T-helper 1 cell treated with Interleukin-12 subunit alpha and Interleukin-12 subunit beta and Interleukin-4 antibody, amounts not matched to agents 30 ng/mL and 1 ng/mL, for 36 hours (primary cell): ENCODE measurements around the gene GALK2. TPM values are rescaled to one million over a fixed set of nuclear protein-coding genes. Genes with fewer than 3 reads are reported as not detected.
"Not testable (repeated sequence)": the region's sequence is repeated elsewhere in the genome, so short reads cannot be mapped to it uniquely, and the experiment has no call there.

Experiments used
- intact Hi-C: fragments of 100-400 bp; cut with micrococcal nuclease; formaldehyde crosslinking; loops from one replicate; pipeline ENCODE4 v1.15.1; 2024
- total RNA-seq: library from RNA; stranded (reverse); gene quantifications from 2 replicates; pipeline ENCODE4 v1.2.3, GENCODE V29; 2022

The GALK2 gene
- total RNA-seq, 1 donor from 2014 or later: 28.1 TPM

DNA sequence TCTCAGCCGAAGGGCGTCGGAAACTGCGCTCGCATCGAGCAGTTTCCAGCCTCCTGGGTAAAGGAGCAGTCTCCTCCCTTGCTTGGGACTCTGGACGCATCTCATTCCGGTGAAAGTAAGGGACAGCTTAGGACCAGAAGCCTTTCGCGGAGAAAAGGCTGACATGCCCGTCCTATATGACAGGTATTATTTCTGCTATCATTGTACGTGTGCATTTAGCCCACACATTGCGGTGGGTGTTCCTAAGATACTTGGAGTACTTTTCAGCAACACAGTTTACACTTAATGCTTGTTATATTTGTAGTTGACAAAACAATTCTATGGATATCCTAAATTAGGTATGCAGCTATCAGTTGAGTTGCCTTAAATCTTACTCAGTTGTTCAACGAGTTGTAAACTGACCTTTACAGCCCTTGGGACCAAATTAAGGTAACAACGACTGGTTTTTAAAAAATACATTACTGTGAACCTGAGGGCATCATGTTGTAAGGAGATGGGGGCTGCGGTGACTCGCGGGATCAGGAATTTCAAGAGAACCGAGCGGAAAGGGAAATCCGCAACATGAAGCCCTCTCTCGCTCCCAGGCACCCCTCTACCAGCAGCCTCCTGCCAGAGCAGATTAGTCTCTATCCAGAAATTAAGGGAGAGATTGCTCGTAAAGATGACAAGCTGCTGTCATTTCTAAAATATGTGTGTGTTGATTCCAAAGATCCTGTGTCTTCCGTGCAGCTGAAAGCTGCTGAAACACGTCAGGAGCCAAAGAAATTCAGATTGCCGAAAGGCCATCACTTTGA lies 14.0 kb upstream of the GALK2 start:
- intact Hi-C loops: loop anchor here (1.0 to 10.0 kb wide), 17 partner anchors 14 to 1751 kb away; partner anchors contain the start of genes CEP152, DUT, EID1 and FAM227B

DNA sequence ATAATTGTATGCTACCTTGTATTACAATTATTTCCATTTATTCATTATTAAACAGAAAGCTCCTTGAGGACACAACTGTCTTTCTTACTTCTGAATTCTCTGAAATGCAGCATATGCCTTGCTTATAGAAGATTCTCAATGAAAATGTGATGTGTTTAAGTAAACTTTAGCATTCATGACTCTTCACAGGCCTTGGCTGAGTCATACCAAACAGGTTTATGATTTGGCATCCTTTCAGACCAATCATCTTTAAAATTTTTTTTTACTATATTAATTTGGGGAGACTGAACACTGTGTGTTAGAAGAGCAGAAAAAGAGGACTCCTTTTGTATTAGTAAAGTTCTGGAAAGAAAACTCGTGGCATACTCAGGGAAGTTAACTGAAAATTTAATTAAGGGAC lies 6.4 kb upstream of the GALK2 start:
- intact Hi-C loops: no loop called here

DNA sequence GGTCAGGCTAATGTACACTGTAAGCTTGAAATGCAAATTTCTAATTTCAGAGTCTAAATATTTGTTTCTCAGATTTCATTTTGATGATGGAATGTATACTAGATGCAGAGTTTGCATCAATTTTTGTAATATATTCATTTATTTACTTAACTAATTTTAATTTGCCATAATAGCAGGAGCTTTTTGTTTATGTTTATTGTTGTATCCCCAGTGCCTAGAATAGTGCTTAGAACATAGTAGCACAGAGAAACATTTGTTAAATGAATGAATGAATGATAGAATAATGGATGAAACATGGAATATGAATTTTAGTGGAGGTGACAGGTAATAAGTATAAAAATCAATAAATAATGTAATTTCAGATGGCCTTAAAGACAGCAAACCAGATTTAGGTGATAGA lies 5.2 kb upstream of the GALK2 start:
- intact Hi-C loops: no loop called here

DNA sequence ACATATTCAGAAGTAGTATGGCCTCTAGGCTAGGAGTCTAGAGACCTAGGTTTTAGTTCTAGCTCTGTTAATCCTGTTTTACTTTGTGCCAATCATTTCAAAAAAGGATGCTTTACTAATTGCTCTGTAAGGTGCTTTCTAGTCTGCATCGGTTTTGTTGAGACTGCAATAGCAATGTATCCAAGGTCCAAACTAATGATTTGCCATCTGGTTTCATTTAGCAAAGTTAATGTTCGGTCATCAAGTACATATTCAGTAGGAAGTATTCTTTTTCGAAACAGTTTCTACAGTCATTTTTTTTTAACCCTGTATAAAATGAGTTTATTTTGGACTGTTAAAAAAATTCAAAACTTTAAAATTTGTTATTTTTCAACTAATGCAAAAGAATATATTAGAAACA lies 2.0 kb upstream of the GALK2 start:
- intact Hi-C loops: no loop called here

DNA sequence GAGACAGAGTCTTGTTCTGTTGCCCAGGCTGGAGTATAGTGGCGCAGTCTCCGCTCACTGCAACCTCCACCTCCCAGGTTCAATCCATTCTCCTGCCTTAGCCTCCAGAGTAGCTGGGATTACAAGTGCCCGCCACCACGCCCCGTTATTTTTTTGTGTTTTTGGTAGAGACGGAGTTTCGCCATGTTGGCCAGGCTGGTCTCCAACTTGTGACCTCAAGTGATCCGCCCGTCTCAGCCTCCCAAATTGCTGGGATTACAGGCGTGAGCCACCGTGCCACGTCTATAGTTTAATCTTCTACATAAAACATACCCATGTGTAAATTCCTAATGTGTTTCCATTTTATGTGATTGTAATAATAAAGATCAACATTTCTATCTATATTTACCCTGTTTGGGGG lies 1.7 kb downstream of the GALK2 start:
- intact Hi-C loops: loop anchor here (2.0 to 5.0 kb wide), 3 partner anchors 56 to 1181 kb away; partner anchors contain the start of genes DTWD1 and FAM227B

DNA sequence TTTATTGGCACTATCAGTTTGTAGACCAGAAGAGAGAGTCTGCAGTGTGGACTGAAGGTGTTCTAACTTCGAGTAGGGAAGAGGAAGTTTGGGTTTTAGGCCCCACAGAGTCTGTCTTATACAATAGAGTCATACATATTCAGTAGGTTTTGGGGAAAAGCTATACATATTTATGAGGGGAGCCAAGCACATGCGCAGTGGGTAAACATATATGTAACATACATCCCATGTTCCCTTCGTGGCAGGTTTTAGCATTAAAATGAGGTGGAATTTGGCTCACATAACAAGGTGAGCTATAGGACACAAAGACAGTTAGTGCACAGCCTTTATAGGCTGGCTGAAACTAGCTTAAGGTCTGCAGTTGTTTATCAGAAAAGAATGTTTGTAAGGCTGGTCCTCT lies 4.9 kb downstream of the GALK2 start:
- intact Hi-C loops: loop anchor here (5.0 kb wide), 2 partner anchors 52 to 1177 kb away; no protein-coding TSS in a partner anchor

DNA sequence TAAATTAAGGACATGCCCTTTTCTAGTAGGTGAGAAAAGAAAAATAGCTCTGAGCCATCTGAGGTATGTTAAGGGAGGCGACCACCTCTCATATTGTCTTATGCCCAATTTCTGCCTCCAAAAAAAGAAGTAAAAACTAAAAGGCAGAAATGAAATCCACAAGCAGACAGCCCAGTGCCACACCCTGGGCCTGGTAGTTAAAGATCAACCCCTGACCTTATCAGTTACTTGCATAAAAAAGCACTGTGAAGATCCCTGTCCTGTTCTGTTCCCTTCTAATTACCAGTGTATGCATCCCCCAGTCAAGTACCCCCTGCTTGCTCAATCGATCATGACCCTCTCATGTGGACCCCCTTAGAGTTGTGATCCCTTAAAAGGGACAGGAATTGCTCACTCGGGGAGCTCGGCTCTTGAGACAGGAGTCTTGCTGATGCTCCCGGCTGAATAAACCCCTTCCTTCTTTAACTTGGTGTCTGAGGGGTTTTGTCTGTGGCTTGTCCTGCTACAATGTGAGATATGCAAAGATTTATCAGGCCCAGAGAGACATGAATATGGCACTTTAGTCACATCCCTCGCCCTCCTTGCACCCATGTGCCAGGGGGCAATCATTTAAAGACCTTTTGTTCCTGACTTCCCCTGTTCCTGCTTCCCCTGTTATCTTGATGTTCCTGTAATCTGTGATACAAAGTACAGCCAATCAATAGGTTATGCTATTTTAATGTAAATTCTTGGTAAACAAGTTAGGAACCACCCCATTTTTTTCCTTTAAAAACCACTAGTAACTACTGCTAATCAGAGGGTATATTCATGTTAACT lies 5.7 kb downstream of the GALK2 start:
- intact Hi-C loops: not testable (repeated sequence)

DNA sequence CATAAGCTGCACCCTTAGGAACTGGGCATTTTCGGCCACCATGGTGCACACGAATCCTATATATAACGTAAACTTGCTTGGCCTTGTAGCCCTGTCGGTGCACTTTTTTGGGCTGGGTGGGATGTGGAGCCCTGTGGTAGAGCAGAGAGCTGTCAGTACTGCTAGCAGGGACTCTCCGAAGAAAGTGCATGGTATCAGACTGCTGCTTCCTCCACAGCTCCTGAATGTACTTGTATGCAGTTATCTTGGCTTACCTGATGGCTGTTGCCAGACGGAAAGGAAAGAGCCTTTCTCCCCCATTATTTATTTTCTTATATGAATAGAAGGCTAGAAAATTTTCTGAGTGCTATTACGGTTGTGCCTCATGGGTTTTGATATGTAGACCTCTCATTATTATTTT lies 8.4 kb downstream of the GALK2 start:
- intact Hi-C loops: no loop called here

DNA sequence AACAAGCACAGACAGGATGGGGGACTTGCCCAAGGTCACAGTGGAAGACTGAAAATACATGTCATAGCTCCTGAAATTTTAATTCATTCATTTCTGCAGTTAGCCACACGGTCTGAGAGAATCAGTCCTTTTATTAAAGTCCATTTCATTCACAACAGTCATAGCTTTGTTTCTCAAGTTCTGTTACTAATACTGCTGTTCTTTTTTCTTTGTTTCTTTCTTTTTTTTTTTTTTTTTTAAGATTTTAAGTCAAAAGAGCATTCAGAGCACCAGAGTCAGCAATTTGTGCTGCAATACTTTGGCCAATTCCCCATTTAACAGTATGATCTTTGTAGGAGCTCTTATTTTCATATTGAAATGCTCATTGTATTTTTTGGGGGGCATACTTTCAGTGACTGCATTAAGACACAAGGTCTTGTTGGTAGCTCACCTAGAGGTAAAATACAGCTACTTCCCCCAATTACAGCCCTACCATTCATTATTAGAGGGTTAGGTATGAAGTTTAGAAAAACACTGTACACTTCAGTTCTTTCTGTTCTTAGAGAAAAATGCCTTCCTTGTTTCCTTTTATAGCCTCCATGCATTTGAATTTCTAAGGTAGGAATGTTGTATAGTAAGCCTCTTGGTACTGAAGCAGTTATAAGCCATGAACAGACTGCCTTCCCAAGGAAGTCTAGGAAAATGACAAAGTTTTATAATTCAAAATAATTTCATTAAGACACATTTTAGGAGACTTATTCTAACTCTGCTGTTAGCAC lies 9.6 kb downstream of the GALK2 start:
- intact Hi-C loops: no loop called here

DNA sequence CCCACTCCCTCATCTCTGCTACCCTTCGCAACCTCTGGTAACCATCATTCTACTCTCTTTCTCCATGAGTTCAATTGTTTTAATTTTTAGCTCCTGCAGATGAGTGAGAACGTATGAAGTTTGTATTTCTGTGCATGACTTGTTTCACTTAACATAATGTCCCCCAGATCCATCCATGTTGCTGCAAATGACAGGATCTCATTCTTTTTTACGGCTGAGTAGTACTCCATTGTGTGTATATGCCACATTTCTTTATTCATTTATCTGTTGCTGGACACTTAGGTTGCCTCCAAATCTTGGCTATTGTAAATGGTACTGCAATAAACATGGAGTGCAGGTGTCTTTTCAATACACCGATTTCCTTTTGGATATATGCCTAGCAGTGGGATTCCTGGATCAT lies 12.1 kb downstream of the GALK2 start:
- intact Hi-C loops: no loop called here

DNA sequence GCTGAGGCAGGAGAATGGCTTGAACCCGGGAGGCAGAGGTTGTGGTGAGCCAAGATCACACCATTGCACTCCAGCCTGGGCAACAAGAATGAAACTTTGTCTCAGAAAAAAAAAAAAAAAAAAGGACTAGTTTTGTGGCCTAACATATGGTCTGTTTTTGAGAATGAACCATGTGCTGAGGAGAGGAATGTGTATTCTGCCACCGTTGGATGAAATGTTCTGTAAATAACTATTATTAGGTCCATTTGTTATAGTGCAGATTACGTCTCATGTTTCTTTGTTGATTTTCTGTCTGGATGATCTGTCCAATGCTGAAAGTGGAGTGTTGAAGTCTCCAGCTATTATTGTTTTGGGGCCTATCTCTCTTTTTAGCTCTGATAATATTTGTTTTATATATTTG lies 13.7 kb downstream of the GALK2 start:
- intact Hi-C loops: not testable (repeated sequence)

DNA sequence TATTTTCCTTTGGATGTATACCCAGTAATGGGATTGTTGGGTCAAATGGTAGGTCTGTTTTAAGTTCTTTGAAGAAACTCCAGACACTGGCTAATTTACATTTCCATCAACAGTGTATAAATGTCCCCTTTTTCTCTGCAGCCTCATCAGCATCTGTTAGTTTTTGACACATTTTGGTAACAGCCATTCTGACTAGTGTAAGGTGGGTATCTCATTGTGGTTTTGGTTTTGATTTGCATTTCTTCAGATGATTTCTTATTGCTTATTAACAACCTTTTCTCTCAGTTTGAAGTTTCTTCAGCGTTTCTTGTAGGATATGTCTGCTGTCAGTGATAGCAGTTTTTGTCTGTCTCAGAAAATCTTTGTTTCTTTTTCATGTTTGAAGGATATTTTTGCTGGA lies 15.4 kb downstream of the GALK2 start:
- intact Hi-C loops: no loop called here

DNA sequence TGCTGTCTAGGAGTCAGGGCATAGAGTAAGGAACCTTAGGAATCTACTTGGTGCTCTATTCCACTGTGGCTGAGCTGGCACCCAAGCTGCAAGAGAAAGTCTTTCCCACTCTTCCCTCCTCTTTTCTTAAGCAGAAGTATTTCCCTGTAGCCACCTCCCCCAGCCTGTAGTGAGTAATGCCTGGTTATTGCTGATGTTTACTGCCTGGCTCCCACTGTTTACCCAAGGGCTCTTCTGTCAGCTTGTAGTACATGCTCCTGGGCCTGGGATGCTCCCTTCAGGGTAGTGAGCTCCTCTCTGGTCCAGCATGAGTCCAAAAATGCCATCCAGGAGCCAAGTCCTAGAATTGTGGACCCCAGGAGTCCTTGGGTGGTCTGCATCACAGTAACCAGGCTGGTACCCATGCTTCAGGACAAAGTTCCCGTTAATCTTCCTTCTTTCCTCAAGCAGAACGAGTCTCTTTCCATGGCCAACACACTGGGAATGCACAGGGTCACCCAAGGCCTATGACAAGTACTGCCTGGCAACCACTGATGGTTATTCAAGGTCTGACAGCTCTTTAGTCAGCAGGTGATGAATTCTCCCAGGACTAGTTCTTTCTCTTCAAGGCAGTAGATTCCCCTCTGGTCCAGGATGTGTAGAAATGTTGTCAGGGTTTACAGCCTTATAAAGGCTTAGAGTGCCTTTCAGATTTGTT lies 17.6 kb downstream of the GALK2 start:
- intact Hi-C loops: no loop called here

DNA sequence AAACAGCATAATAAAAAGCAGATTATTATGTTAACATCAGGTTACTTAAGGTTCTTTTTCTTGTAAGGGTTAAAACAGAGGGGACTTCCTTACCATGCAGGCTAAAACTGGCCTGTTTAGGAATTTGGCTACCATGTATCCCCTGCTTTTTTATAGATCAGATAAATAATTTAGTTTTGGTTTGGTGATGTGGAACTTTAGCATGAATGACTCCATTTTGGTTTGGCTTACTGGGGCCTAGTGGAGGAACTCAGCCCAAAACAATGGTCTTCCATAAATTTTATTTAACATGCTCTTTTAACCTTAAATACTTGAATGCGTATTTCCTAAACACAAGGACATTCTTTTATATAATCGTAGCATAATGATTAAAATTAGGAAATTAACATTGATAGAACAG lies 18.9 kb downstream of the GALK2 start:
- intact Hi-C loops: no loop called here

DNA sequence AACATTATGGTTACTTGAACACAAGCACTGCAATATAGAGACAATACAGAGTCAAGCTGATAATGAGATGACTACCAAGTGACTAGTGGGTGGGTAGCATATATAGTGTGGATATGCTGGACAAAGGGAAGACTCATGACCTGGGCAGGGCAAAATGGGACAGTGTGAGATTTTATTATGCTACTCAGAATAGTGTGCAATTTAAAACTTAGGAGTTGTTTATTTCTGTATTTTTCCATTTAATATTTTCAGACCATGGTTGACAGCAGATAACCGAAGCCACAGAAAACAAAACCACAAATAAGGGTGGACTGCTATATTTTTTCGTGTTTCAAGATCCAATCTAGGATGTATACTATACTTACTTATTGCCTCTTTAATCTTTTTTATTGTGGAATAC lies 19.6 kb downstream of the GALK2 start:
- intact Hi-C loops: no loop called here

DNA sequence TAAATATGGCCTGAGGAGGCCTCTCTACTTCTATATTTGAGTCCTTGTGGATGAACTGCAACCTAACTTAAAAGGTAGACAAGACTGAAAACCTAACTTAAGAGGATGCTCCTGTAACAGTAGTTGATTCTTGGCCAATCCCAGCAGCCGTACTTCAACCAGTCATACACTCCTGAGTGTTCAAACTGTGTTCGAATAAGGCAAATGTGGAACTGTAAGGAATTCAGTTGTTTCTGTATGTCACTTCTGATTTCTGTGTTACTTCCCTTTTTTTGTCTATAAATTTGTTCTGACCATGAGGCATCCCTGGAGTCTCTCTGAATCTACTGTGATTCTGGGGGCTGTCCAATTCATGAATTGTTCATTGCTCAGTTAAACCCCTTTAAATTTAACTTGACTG lies 20.5 kb downstream of the GALK2 start:
- intact Hi-C loops: no loop called here

DNA sequence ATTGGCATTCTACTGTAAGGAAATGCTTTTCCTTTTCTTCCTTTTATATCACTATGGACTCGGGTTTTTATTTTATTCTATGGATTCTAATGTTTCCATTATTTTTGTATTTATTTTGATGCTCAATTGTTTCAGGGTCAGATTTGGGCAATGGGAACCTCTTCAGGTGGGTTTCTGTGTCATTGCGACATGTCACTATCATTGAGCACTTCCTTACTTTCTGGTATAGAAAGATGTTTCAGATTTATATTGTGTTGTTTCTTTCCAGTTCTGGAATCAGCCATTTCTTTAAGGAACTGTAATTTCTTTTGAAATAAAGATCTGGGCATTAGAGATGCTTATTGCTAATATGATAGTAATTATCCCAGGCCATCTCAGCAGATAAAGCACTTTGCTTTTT lies 21.8 kb downstream of the GALK2 start:
- intact Hi-C loops: no loop called here

DNA sequence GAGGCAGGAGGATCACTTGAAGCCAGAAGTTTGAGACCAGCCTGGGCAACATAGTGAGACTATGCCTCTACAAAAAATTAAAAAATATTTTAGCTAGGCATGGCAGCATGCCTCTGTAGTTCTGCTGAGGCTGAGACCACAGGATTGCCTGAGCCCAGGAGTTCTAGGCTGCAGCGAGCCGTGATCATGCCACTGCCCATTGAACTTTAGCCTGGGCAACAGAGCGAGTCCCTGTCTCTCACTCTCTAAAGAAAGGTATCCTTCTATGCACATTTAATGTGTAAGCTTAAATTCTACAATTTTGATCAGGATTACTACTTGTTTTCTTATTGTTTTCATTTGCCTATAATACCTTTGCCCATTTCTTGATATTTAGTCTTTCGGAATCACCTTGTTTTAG lies 26.8 kb downstream of the GALK2 start:
- intact Hi-C loops: no loop called here

DNA sequence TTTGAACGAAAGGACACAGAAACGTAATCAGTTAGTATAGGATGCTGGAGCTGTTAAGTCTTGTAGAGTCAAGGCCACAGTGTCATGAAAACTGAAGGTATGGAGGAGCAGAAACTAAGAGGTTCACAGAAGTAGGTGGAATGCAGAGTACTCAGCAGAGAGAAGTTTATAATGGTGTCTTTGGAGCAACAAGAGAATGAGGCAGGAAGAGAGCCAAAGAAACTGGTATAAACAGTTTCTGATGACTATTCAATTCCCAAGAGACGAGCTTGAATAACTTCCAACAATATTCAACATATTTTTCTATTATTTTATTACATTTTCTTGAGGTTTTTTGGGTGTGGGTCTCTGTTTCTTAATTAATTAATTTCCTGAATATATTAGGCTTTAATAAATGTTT lies 29.6 kb downstream of the GALK2 start:
- intact Hi-C loops: no loop called here

DNA sequence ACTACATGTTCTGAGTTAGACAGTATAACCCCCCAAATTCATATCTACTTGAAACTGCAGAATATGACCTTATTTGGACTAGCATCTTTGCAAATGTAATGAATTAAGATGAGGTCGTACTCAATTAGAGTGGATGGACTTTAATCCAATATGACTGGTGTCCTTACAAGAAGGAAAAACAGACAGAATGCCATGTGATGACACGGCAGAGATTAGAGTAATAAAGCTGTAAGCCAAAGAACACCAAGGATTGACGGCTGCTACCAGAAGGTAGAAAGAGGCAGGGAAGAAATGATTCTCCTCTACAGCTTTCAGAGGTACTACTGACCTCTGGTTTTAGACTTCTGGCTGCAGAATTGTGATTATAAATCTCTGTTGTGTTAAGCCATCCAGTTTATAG lies 30.3 kb downstream of the GALK2 start:
- intact Hi-C loops: no loop called here

DNA sequence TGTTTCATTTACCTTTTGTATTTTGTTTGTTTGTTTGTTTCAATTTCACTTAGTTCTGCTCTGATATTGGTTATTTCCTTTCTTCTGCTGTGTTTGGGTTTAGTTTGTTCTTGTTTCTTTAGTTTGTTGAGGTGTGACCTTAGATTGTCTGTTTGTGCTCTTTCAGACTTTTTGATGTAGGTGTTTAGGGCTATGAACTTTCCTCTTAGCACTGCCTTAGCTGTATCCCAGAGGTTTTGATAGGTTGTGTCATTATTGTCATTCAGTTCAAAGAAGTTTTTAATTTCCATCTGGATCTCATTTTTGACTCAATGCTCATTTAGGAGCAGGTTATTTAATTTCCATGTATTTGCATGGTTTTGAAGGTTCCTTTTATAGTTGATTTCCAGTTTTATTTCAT lies 38.1 kb downstream of the GALK2 start:
- intact Hi-C loops: not testable (repeated sequence)
